Thyroid gland (tissue), 4 donors: ENCODE results near the gene INPP5J.

ENCODE experiments used
- CTCF ChIP-seq, 6 experiments: fragments of 200-600 bp in 3 of 6; fragments of 450-650 bp in 3 of 6; sonication (generic) in 3 of 6; IDR thresholded peaks; one replicate each; pipeline ENCODE4 v1.5.1; 2016 to 2019; ENCODE audit warnings: antibody characterized with exemption in 6 of 6, mild to moderate bottlenecking in 2 of 6, inconsistent platforms in 1 of 6, moderate library complexity in 1 of 6
- POLR2A ChIP-seq, 2 donors: fragments of 450-650 bp; IDR thresholded peaks; one replicate each; pipeline ENCODE4 v1.6.1; 2017; ENCODE audit warnings: antibody characterized with exemption in 2 of 2, mild to moderate bottlenecking in 2 of 2, moderate library complexity in 1 of 2

- TF ChIP-seq CTCF (IDR thresholded peaks at IDR 0.05) (no peak), POLR2A (IDR thresholded peaks at IDR 0.05) (no peak)
Measured at GRCh38 chr22:31177420-31178162, 54.8 kb downstream of the INPP5J start.
